Measurements from ENCODE around the gene ZNF496. TPM values are rescaled to one million over a fixed set of nuclear protein-coding genes. Genes with fewer than 3 reads are reported as not detected.
A peak's percentile ranks its signal among the peaks of the same experiment; 100 is the strongest.
"Not testable (repeated sequence)": the region's sequence is repeated elsewhere in the genome, so short reads cannot be mapped to it uniquely, and the experiment has no call there.

The ZNF496 gene
- total and polyA plus RNA-seq, 9 of the 15 experiments (the other 6 are each of a cell fraction or from before 2014, with no cell fraction given) = 4.3 to 54.0 (median 31.3) TPM

DNA sequence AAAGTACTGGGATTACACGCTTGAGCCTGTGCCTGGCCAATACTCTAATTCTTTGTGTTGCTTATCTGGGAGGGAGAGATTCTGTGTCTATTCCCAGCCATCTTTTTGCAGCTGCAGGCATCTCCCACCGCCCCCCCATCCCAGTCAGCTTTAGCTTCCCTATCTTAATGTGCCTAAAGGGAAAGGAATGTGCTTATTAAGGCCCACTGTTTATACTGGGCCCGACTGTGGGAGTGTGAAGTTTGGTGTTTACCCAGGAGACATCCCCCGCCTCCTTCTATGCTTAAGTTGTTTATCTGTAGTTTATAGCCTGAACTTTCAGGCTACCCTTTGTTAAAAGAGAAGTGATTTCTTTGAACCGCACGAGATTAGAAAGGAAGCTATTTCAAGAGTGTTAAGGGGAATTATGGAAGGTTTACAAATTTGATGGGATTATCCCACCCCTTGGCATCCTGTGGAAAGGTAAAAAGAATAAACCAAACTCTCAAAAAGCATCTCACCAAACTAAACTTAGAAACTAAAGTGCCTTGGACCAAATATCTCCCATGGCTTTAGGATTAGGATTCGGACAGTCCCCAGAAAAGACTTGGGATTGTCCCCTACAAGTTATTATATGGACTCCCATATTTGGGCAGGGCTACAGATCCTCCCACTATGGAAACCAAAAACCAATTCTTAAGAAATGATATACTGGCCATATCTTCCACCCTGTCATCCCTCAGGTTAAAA, 25.5 kb upstream of the ZNF496 start (continued):
- TF ChIP-seq SRF (CRISPR knock-in tag; IDR thresholded peaks at IDR 0.05) (peak in 1 of 2 experiments; percentile 94; a peak in 2 of 4 replicates), NCOR1 (IDR thresholded peaks at IDR 0.05) (0 out of 2 replicates have a peak, but pooled peaks have one; percentile 6), SOX6 (IDR thresholded peaks at IDR 0.05) (peak; percentile 62), ZNF263 (CRISPR knock-in tag; IDR thresholded peaks at IDR 0.05; ENCODE audit: borderline replicate concordance) (no peak), ZNF699 (CRISPR knock-in tag; IDR thresholded peaks at IDR 0.05; ENCODE audit: insufficient replicate concordance) (no peak), BACH1 (tag; IDR thresholded peaks at IDR 0.05) (peak; percentile 67; the same call in 1 of the 2 replicates), TEAD4 (IDR thresholded peaks at IDR 0.05; ENCODE audit: low read length) (peak; percentile 33; the same call in 1 of the 2 replicates), TEAD4 (CRISPR knock-in tag; IDR thresholded peaks at IDR 0.05; ENCODE audit: borderline replicate concordance) (no peak), FOXA1 (IDR thresholded peaks at IDR 0.05; ENCODE audit: borderline replicate concordance) (peak; percentile 18; the same call in 1 of the 2 replicates)
- TF ChIP-seq, protein P1, sequence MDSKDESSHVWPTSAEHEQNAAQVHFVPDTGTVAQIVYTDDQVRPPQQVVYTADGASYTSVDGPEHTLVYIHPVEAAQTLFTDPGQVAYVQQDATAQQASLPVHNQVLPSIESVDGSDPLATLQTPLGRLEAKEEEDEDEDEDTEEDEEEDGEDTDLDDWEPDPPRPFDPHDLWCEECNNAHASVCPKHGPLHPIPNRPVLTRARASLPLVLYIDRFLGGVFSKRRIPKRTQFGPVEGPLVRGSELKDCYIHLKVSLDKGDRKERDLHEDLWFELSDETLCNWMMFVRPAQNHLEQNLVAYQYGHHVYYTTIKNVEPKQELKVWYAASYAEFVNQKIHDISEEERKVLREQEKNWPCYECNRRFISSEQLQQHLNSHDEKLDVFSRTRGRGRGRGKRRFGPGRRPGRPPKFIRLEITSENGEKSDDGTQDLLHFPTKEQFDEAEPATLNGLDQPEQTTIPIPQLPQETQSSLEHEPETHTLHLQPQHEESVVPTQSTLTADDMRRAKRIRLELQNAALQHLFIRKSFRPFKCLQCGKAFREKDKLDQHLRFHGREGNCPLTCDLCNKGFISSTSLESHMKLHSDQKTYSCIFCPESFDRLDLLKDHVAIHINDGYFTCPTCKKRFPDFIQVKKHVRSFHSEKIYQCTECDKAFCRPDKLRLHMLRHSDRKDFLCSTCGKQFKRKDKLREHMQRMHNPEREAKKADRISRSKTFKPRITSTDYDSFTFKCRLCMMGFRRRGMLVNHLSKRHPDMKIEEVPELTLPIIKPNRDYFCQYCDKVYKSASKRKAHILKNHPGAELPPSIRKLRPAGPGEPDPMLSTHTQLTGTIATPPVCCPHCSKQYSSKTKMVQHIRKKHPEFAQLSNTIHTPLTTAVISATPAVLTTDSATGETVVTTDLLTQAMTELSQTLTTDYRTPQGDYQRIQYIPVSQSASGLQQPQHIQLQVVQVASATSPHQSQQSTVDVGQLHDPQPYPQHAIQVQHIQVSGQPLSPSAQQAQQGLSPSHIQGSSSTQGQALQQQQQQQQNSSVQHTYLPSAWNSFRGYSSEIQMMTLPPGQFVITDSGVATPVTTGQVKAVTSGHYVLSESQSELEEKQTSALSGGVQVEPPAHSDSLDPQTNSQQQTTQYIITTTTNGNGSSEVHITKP (IDR thresholded peaks at IDR 0.05; ENCODE audit: partially characterized antibody) = peak; percentile 66
- TF ChIP-seq, protein P2, sequence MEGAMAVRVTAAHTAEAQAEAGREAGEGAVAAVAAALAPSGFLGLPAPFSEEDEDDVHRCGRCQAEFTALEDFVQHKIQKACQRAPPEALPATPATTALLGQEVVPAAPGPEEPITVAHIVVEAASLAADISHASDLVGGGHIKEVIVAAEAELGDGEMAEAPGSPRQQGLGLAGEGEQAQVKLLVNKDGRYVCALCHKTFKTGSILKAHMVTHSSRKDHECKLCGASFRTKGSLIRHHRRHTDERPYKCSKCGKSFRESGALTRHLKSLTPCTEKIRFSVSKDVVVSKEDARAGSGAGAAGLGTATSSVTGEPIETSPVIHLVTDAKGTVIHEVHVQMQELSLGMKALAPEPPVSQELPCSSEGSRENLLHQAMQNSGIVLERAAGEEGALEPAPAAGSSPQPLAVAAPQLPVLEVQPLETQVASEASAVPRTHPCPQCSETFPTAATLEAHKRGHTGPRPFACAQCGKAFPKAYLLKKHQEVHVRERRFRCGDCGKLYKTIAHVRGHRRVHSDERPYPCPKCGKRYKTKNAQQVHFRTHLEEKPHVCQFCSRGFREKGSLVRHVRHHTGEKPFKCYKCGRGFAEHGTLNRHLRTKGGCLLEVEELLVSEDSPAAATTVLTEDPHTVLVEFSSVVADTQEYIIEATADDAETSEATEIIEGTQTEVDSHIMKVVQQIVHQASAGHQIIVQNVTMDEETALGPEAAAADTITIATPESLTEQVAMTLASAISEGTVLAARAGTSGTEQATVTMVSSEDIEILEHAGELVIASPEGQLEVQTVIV (CRISPR knock-in tag; IDR thresholded peaks at IDR 0.05; ENCODE audit: borderline replicate concordance) = no peak
- TF ChIP-seq, protein P3, sequence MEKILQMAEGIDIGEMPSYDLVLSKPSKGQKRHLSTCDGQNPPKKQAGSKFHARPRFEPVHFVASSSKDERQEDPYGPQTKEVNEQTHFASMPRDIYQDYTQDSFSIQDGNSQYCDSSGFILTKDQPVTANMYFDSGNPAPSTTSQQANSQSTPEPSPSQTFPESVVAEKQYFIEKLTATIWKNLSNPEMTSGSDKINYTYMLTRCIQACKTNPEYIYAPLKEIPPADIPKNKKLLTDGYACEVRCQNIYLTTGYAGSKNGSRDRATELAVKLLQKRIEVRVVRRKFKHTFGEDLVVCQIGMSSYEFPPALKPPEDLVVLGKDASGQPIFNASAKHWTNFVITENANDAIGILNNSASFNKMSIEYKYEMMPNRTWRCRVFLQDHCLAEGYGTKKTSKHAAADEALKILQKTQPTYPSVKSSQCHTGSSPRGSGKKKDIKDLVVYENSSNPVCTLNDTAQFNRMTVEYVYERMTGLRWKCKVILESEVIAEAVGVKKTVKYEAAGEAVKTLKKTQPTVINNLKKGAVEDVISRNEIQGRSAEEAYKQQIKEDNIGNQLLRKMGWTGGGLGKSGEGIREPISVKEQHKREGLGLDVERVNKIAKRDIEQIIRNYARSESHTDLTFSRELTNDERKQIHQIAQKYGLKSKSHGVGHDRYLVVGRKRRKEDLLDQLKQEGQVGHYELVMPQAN (IDR thresholded peaks at IDR 0.05; ENCODE audit: borderline replicate concordance) = no peak

DNA sequence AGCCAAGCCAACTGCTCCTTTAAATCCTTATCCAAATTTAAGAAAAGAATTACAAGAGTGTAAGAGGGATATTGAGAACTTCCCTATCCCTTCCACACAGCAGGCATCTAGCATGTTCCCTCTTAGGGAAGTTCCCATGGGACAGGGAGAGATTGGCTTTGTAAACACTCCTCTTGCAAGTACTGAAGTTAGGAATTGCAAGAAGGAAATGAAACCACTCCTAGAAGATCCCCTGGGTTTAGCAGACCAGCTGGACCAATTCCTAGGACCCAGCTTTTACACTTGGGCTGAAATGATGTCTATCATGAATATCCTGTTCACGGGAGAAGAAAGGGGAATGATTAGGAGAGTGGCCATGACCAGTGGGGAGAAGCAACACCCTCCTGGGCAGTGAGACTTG, 23.5 kb upstream of the ZNF496 start:
- H4K20me1 ChIP-seq (replicated peaks; ENCODE audit: control insufficient read depth, insufficient read depth, low read length); H3K36me3 ChIP-seq (ENCODE audit: control insufficient read depth, insufficient read depth, low read length); intact Hi-C loops (cut with micrococcal nuclease); H3K79me2 ChIP-seq (ENCODE audit: control insufficient read depth, insufficient read depth, low read length); FAIRE-seq; BruUV-seq (replicated peaks); ATAC-seq; in situ Hi-C loops (cut with MboI); H3K9me1 ChIP-seq (ENCODE audit: control insufficient read depth, insufficient read depth, low read length); H3K4me3 ChIP-seq; DNase-seq (ENCODE audit: extremely low read depth in 1 of 4, low spot score in 3 of 4); H2AFZ ChIP-seq (ENCODE audit: low read depth, low read length); H3K4me2 ChIP-seq (ENCODE audit: insufficient read depth, low read length); H3K9ac ChIP-seq (ENCODE audit: insufficient read depth in 1 of 2, low read depth in 2 of 2, low read length in 2 of 2); POLR2A ChIA-PET; H3K9me3 ChIP-seq (replicated peaks; ENCODE audit: control insufficient read depth, insufficient read depth, low read depth, low read length); CTCF ChIA-PET (ENCODE audit: low intra/inter-chr PET ratio); H3K27ac ChIP-seq (ENCODE audit: extremely low read depth, low read depth, low read length): not testable (repeated sequence)
- 10% methylated on average over 1 of the region's 1 CpG for WGBS (ENCODE audit: insufficient coverage, low coverage, missing lambda C conversion rate)
- H3K27me3 ChIP-seq (ENCODE audit: control insufficient read depth in 2 of 2, insufficient read depth in 2 of 2, low read length in 2 of 2) = peaks cover 0 to 11% of the 10 kb centered on the region in 2 experiments; a peak in 1 of 5 replicates
- H3K4me1 ChIP-seq (replicated peaks in 1 of 2; ENCODE audit: control insufficient read depth in 2 of 2, insufficient read depth in 2 of 2, low read length in 2 of 2) = peaks cover 0 to 18% of the 10 kb centered on the region in 2 experiments; a peak in 4 of 5 replicates
